ENCODE data around the gene GNG12. TPM values are rescaled to one million over a fixed set of nuclear protein-coding genes. Genes with fewer than 3 reads are reported as not detected.

Gene GNG12
- total RNA-seq, 1 donor from 2014 or later, result 68.4 TPM

- DNase-seq (ENCODE audit: low spot score), result no peak
These were observed 7.2 kb upstream of the GNG12 start for GRCh38 chr1:67840449-67840848.

- DNase-seq (ENCODE audit: low spot score), result no peak
These were observed 6.6 kb upstream of the GNG12 start for GRCh38 chr1:67839826-67840225.

- DNase-seq (ENCODE audit: low spot score), result no peak
These were observed 5.1 kb upstream of the GNG12 start for GRCh38 chr1:67838180-67838910.

DNA sequence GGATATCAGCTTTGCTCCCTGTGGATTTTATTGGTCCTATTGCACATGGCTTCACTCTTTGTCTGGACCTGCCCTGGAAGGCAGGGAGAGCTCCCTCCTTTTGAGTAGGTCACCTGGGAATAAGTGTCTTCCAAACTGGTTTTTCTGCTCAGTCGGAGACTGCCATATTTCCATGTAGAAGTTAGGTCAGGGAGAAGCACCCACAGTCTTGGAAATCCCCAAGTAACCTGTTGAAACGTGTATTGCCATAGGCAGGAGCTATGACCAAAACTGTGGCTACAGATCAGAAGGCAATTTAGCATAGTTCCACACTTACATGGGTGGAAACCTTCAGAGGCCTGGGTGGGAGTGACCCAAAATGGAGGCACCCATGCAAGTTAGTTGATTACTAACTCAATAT is 3.5 kb upstream of the GNG12 start:
- DNase-seq (ENCODE audit: low spot score), result no peak

GRCh38 chr1:67835663-67836452 is 2.6 kb upstream of the GNG12 start:
- no peak for DNase-seq (ENCODE audit: low spot score)

DNA sequence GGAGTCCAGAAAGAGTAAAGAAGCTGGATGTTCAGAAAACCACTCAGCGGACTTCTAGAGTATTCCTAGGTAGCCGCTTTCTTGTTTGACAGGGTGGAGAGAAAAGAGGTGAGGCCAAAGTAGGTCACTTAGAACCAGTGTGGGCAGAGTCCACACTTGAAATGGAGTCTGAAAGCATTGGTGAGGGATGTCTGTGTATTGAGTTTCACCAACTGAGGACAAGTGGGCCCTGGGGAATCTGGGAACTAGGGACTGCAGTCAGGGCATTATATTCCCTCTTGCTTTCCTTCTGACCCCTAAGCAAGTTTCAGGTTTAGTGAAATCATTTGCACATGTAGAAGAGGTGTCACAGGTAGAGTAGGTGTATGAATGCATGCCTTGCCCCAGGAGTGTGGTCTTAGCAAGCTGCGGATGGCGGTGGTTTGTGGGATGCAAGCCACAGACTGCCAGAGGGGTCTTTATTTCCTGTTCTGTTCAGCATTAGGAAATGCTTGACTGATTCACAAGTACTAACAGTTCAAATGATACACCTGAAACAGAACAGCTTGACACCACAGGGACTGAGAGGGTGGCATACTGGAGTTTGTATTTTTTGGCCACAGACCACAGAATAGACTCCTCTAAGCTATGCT is 1.1 kb upstream of the GNG12 start:
- DNase-seq (ENCODE audit: low spot score), result no peak

DNA sequence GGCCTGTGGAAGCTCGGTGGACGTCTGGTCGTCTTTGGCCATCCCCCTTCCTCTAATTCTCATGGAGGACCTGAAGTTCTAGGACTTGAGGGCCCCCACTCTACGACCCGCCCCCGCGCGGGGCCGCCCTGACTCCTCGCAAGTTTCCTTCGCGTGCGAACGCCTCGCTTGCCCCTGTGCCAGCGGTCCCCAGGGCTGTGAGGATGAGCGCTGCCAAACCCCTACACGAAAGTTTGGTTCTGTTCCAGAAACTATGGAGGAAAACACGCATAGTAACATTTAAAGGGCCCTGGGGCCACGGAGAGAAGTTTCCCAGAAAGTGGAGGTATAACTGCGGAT is 304 bp upstream of the GNG12 start:
- DNase-seq (ENCODE audit: low spot score), result no peak

DNA sequence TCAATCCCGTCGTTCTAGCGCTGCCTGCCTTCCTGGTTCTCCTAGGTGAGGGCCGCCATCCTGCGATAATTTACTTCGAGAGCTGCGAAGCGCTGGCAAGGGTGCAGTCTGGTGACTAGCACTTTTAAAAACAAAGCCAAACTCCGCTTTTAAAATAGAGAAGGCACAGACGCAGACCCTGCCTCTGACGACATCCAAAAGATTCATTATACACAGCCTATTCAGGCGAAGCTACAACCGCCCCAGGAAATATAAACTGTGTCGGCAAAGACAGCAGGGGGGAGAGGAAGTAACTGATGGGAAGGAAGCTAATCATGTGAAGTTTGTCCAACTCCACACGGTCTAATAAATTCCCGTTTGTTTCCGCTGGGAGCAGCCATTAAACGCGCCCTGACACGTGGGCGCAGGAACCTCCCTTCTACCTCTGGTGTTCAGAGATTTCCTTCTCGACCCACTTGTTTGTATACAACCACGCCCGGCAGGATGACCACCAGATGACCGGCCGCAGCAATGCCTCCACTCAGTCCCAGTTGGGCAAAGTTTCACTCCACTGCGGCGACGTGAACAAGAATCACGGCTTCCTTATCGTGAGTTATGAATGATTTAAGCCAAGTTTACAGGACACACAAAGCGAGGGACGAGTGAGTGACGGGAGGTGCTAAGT is 1.3 kb downstream of the GNG12 start:
- peak; percentile 59 for DNase-seq (ENCODE audit: low spot score)

DNA sequence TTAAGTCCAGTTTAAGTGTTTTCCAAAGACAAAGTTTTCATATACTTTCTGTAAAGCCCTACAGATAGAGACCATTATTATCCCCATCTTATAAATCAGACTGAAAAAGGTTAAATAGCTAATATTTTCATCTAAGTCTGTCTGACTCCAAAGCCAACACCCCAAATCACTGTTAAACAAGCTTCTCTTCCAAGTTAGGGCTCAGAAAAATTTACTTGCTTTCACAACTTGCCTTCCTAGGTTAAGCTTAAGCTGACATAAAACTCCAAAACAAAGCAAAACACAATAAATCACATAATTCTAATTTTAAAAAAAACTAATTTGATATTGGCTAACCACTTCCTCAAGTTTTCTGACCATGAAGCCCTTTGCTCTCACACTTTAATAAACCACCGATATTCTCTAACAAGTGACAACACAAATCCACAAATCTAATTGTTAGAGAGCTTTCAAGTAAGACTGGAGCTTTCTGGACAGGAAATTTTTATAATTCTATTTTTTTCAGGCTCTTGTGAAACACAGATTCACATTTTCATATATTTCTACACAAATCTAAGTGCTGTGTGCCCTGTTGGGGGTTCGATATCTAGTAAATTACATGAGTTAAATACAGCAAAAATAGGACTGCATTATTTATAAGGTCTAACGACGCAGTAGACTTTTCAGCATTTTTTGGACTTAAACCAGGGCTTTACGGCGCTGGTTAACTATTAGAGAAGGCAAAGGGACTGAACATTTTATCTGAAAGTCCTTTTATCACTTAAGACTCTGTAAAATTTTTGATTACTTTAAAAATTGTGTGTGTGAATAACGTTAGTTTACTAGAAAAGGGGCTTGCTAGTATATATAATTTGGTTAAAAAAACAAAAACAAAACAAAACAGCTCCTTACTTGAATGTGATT is 2.1 kb downstream of the GNG12 start:
- no peak for DNase-seq (ENCODE audit: low spot score)

- no peak for DNase-seq (ENCODE audit: low spot score)
These were observed 3.0 kb downstream of the GNG12 start for GRCh38 chr1:67830226-67830625.

- DNase-seq (ENCODE audit: low spot score), result no peak
These were observed 5.6 kb downstream of the GNG12 start for GRCh38 chr1:67827688-67828087.

DNA sequence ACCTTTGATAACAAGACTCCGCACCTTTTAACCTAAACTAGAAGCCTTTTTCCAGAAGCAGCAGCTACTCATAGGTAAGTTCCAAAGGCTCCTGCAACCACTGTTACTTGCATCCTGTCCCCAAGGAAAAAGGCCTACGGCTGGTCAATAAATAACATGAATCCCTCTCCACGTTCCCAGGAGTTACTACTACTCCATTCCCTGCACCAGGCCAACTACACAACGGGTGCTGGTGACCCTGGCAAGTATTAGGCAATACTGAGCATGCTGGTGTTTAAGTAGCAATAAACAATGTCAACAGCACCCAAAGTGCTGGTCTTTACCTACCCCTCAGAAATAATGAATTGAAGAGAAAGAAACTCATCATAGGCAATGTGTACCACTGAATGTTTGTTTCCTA is 7.7 kb downstream of the GNG12 start:
- DNase-seq (ENCODE audit: low spot score), result no peak

GRCh38 chr1:67824766-67825165 is 8.5 kb downstream of the GNG12 start:
- no peak for DNase-seq (ENCODE audit: low spot score)

GRCh38 chr1:67823615-67824014 is 9.7 kb downstream of the GNG12 start:
- DNase-seq (ENCODE audit: low spot score), result no peak

DNA sequence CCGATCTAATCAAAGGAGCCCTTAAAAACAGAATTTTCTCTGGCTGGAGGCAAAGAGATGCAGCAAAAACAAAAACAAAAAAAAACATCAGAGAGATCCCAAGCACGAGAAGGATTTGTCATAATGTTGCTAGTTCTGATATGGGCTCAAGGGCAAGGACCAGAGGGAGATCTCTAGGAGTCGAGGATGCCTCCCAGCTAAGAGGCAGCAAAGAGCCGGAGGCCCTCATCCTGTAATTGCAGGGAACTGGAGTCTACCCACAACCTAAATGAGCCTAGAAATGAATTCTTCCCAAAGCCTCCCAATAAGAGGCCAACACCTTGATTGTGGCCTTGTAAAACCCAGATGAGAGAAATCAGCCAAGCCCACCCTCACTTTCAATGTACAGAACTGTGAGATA is 12.0 kb downstream of the GNG12 start:
- no peak for DNase-seq (ENCODE audit: low spot score)

- no peak for DNase-seq (ENCODE audit: low spot score)
These were observed 14.5 kb downstream of the GNG12 start for GRCh38 chr1:67818725-67819301.

GRCh38 chr1:67818162-67818561 is 15.1 kb downstream of the GNG12 start:
- DNase-seq (ENCODE audit: low spot score), result no peak

GRCh38 chr1:67817319-67817718 is 15.9 kb downstream of the GNG12 start:
- DNase-seq (ENCODE audit: low spot score), result no peak

- DNase-seq (ENCODE audit: low spot score), result no peak
These were observed 16.8 kb downstream of the GNG12 start for GRCh38 chr1:67816506-67816905.

DNA sequence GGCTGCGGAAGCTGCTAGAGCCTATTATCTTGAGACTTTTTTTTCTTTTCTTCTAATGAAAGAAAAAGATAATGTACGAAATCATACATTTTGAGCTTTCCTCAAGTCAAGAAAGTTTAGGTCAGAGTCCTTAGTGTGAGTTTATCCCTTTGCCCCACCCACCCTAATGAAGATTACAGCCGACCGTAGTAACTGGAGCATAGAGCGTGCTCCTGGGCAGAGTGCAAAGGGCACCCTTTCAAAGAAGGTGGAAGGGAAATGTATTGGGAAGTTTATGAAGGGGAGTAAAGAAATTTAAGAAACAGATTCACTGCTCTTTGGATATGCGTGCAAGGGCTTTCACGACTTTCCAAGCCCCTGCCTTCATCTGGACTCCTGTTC is 17.2 kb downstream of the GNG12 start:
- DNase-seq (ENCODE audit: low spot score), result no peak
